ENCODE measurements around the gene NLRP3.

NLRP3 gene

DNA sequence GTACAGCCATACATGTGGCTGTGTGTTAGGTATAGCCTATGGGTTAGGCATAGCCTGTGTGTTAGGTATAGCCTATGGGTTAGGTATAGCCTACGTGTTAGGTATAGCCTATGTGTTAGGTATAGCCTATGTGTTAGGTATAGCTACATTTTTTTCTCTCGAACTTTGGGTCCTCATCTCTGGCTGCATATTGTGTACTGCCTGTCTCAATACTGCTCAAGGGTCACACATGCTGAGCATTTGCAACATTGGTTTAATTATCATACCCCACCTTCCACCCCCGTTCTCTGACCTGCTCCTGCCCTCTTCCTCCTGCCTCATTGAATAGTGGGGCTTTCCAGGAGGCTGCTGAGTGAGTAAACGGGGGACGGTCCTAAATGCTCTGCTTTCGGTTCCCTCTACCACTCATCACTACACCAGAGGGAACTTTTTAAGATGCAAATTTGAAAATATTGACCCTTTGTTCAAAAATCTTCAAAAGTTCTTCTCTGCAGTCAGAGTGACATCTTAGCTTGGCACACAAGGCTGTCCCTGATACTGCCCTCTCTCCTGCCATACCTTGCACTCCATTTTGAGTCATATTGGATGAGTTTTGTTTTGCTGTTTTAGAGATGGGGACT lies 24.1 kb downstream of the NLRP3 start:
- Histone ChIP-seq H3K36me3 (ENCODE audit: control insufficient read depth, low read length) (no peaks in the 10 kb centered on the region), H3K79me2 (ENCODE audit: control insufficient read depth, low read length) (no peaks in the 10 kb centered on the region), H3K4me2 (ENCODE audit: low read length) (no peak overlapping the region), H3K9me2 (replicated peaks; ENCODE audit: control insufficient read depth, low read length) (no peaks in the 10 kb centered on the region), H3K27ac (ENCODE audit: low read depth, low read length) (no peak overlapping the region), H3K27me3 (ENCODE audit: control insufficient read depth, low read length) (peaks cover 15% of the 10 kb centered on the region), H4K20me1 (ENCODE audit: control insufficient read depth, insufficient read depth, low read depth, low read length) (no peaks in the 10 kb centered on the region), H3K9me3 (ENCODE audit: control insufficient read depth, insufficient read depth, low read length) (no peaks in the 10 kb centered on the region), H3K4me1 (ENCODE audit: control insufficient read depth, low read length) (0 out of 2 replicates have a peak, but pooled peaks cover 3% of the 10 kb centered on the region), H3F3A (ENCODE audit: control insufficient read depth, insufficient read depth) (no peaks in the 10 kb centered on the region), H3K4me3 (ENCODE audit: low read length) (no peak overlapping the region)
- TF ChIP-seq EZH2phosphoT487 (IDR thresholded peaks at IDR 0.05; ENCODE audit: borderline replicate concordance, low read length): no peak
- TF ChIP-seq, protein P1, sequence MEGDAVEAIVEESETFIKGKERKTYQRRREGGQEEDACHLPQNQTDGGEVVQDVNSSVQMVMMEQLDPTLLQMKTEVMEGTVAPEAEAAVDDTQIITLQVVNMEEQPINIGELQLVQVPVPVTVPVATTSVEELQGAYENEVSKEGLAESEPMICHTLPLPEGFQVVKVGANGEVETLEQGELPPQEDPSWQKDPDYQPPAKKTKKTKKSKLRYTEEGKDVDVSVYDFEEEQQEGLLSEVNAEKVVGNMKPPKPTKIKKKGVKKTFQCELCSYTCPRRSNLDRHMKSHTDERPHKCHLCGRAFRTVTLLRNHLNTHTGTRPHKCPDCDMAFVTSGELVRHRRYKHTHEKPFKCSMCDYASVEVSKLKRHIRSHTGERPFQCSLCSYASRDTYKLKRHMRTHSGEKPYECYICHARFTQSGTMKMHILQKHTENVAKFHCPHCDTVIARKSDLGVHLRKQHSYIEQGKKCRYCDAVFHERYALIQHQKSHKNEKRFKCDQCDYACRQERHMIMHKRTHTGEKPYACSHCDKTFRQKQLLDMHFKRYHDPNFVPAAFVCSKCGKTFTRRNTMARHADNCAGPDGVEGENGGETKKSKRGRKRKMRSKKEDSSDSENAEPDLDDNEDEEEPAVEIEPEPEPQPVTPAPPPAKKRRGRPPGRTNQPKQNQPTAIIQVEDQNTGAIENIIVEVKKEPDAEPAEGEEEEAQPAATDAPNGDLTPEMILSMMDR (IDR thresholded peaks at IDR 0.05; ENCODE audit: low read depth, low read length, poor library complexity, severe bottlenecking): no peak

DNA sequence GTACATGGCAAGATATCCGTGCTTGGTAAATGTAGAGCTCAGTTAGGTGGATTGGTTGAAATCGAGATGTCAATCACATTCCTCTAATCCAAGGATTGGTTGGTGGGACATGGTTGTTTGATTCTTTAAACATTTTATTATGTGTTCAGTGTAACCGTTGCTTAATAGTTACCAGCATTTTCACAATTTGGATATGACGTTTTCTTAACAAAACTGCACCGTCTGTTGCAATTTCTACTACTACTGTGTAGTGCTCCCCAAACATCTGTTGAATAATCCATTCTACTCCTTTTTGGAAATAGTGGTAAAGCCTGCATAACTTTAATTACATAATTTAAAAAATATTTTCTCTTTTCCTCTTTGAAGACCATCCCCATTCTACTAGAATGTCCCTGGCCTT lies 25.6 kb downstream of the NLRP3 start:
- Histone ChIP-seq H3K4me1 (ENCODE audit: control insufficient read depth, low read length) (0 out of 2 replicates have a peak, but pooled peaks cover 3% of the 10 kb centered on the region), H3K4me2 (ENCODE audit: low read length) (no peak overlapping the region), H4K20me1 (ENCODE audit: control insufficient read depth, insufficient read depth, low read depth, low read length) (no peaks in the 10 kb centered on the region), H3F3A (ENCODE audit: control insufficient read depth, insufficient read depth) (no peaks in the 10 kb centered on the region), H3K27ac (ENCODE audit: low read depth, low read length) (no peak overlapping the region), H3K79me2 (ENCODE audit: control insufficient read depth, low read length) (no peaks in the 10 kb centered on the region), H3K9me2 (replicated peaks; ENCODE audit: control insufficient read depth, low read length) (no peaks in the 10 kb centered on the region), H3K9me3 (ENCODE audit: control insufficient read depth, insufficient read depth, low read length) (no peaks in the 10 kb centered on the region), H3K36me3 (ENCODE audit: control insufficient read depth, low read length) (no peaks in the 10 kb centered on the region), H3K4me3 (ENCODE audit: low read length) (no peak overlapping the region), H3K27me3 (ENCODE audit: control insufficient read depth, low read length) (peaks cover 14% of the 10 kb centered on the region)
- TF ChIP-seq, protein P1 (IDR thresholded peaks at IDR 0.05; ENCODE audit: low read depth, low read length, poor library complexity, severe bottlenecking): no peak
- TF ChIP-seq EZH2phosphoT487 (IDR thresholded peaks at IDR 0.05; ENCODE audit: borderline replicate concordance, low read length): no peak

DNA sequence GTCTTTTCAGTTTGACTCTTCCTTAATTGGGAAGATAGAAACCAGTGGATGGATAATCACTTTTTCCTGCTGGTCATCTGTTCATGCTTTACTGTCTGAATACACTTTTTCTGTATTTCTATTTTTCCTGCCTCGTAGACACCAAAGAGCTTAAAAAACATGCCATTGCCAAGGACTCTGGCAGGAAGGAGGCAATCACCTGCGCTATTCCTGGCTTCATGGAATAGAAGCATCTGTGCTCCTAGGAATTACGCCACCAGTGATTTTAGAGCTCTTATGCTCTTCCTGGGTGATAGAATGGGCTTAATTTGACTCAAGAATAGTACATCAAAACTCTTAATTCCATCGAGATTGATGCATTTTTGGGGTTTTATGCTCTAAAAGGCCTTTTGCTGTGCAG lies 26.2 kb downstream of the NLRP3 start:
- Histone ChIP-seq H3K79me2 (ENCODE audit: control insufficient read depth, low read length) (no peaks in the 10 kb centered on the region), H4K20me1 (ENCODE audit: control insufficient read depth, insufficient read depth, low read depth, low read length) (no peaks in the 10 kb centered on the region), H3K9me3 (ENCODE audit: control insufficient read depth, insufficient read depth, low read length) (no peaks in the 10 kb centered on the region), H3K27me3 (ENCODE audit: control insufficient read depth, low read length) (peaks cover 9% of the 10 kb centered on the region), H3K4me1 (ENCODE audit: control insufficient read depth, low read length) (0 out of 2 replicates have a peak, but pooled peaks cover 3% of the 10 kb centered on the region), H3K4me2 (ENCODE audit: low read length) (no peak overlapping the region), H3K36me3 (ENCODE audit: control insufficient read depth, low read length) (no peaks in the 10 kb centered on the region), H3K9me2 (replicated peaks; ENCODE audit: control insufficient read depth, low read length) (no peaks in the 10 kb centered on the region), H3F3A (ENCODE audit: control insufficient read depth, insufficient read depth) (no peaks in the 10 kb centered on the region), H3K27ac (ENCODE audit: low read depth, low read length) (no peak overlapping the region), H3K4me3 (ENCODE audit: low read length) (no peak overlapping the region)
- TF ChIP-seq, protein P1 (IDR thresholded peaks at IDR 0.05; ENCODE audit: low read depth, low read length, poor library complexity, severe bottlenecking): no peak
- TF ChIP-seq EZH2phosphoT487 (IDR thresholded peaks at IDR 0.05; ENCODE audit: borderline replicate concordance, low read length): no peak
